HL-60 (cell line): Measurements from ENCODE around the gene THNSL1.

Experiments used
- DNase-seq, 2 experiments: peaks; one replicate each; pipeline ENCODE4 v3.0.0-alpha.2; 2010 to 2020; ENCODE audit warnings: low read depth in 1 of 2, low spot score in 1 of 2
- H3K27ac ChIP-seq: fragments of 250-450 bp; sonication (Bioruptor Pico); replicated peaks from 2 replicates; pipeline ENCODE4 v1.5.1; 2020; ENCODE audit warnings: mild to moderate bottlenecking, moderate library complexity
- H3K27me3 ChIP-seq: fragments of 250-450 bp; sonication (Bioruptor Pico); 2 replicates; pipeline ENCODE4 v1.5.1; 2021; ENCODE audit warnings: mild to moderate bottlenecking, moderate library complexity; ENCODE audit not compliant: insufficient read depth, poor library complexity, severe bottlenecking
- H3K4me3 ChIP-seq: replicated peaks from 2 replicates; pipeline ENCODE4 v1.5.1; 2011; ENCODE audit warnings: mild to moderate bottlenecking, control low read depth, low read length; ENCODE audit not compliant: insufficient read depth
- CTCF ChIP-seq: IDR thresholded peaks from one replicate; pipeline ENCODE4 v1.5.1; 2011; ENCODE audit warnings: low read length, control low read depth, inconsistent platforms; ENCODE audit not compliant: insufficient read depth
- GABPA ChIP-seq: IDR thresholded peaks from 2 replicates; pipeline ENCODE4 v1.6.1; 2012; ENCODE audit warnings: low read depth
- POLR2AphosphoS5 ChIP-seq: IDR thresholded peaks from 2 replicates; pipeline ENCODE4 v1.6.1; 2012; ENCODE audit warnings: low read depth
- REST ChIP-seq: IDR thresholded peaks from 2 replicates; pipeline ENCODE4 v1.6.1; 2012; ENCODE audit warnings: low read depth; ENCODE audit not compliant: insufficient replicate concordance
- SPI1 ChIP-seq: IDR thresholded peaks from 2 replicates; pipeline ENCODE4 v1.6.1; 2012; ENCODE audit warnings: low read depth, mild to moderate bottlenecking, borderline replicate concordance

THNSL1 gene

GRCh38 chr10:25029519-25029918 lies 13.1 kb downstream of the THNSL1 start:
- no peak for DNase-seq
- TF ChIP-seq CTCF (no peak), SPI1 (no peak), GABPA (no peak), POLR2AphosphoS5 (no peak), REST (no peak)
- H3K27me3 ChIP-seq, result no peaks in the 10 kb centered on the region
- H3K27ac ChIP-seq, result no peak overlapping the region
- no peak overlapping the region for H3K4me3 ChIP-seq

GRCh38 chr10:25036381-25036780 lies 20.0 kb downstream of the THNSL1 start:
- no peaks in the 10 kb centered on the region for H3K27me3 ChIP-seq
- H3K27ac ChIP-seq, result no peak overlapping the region
- TF ChIP-seq REST (no peak), CTCF (no peak), POLR2AphosphoS5 (no peak), GABPA (no peak), SPI1 (no peak)
- H3K4me3 ChIP-seq, result no peak overlapping the region
- no peak for DNase-seq

GRCh38 chr10:25038325-25038724 lies 21.9 kb downstream of the THNSL1 start:
- H3K27ac ChIP-seq, result no peak overlapping the region
- DNase-seq, result no peak
- TF ChIP-seq SPI1, result no peak
- TF ChIP-seq CTCF, result no peak
- TF ChIP-seq GABPA, result no peak
- TF ChIP-seq POLR2AphosphoS5, result no peak
- no peak for TF ChIP-seq REST
- H3K4me3 ChIP-seq, result no peak overlapping the region
- H3K27me3 ChIP-seq, result no peaks in the 10 kb centered on the region
